ENCODE data around the gene ST8SIA5.

The ST8SIA5 gene

DNA sequence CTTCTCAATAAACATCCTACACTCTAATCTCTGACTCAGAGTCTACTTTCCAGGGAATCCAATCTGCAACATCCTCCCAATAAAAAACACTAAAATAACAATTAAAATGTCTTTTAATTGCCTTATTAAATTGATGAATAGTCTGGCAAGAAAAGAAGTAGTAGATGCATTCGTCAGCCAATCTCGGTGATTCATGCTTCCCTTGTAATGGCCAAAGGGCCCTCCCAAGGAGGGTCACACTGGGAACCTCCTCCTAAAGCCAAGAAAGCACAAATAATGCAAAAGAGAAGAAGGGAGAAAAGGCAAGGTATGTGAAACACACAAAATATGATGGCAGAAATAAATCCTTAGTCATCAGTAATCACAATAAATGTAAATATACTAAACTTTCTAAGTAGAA, 16.8 kb downstream of the ST8SIA5 start:
- DNase-seq (ENCODE audit: low read depth in 2 of 2) = no peak

DNA sequence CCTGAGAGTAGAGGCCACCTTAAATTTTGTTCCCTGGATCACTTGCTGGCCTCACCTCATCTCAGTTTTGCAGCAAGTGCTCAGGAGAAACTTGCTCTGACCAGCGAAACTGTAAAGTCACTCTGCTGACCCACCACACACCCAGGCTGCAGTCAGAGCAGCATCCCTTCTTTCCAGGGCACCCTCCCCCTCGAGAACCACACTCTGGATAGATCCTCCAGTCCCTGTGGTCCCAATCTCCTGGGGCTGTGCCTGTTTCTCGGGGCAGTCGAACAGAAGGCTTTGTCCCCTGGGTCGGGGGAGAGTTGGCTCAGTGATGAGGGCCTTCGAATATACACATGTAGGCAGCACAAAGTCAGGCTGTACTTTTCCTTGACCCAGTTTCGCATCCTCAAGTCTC, 18.4 kb downstream of the ST8SIA5 start:
- DNase-seq (ENCODE audit: low read depth in 2 of 2) = no peak

DNA sequence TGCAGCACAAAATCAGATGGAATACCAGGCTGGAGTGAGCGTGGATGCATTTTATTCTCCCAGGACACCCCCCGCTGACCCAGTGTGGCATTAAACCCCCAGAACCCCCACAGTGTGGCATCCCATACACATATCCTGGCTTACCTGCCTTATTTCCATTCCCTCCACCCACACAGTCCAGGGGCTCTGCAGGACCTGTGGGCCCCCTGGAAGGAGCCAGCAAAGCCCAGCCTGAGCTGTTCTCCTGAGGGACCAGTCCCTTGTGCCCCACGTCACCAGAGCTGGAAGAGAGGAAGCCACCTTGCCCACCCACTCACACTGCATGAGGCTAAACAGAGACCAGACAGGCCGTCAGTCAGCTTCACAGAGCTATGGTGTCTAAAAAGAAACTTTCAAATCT, 20.1 kb downstream of the ST8SIA5 start:
- no peak for DNase-seq (ENCODE audit: low read depth in 2 of 2)

DNA sequence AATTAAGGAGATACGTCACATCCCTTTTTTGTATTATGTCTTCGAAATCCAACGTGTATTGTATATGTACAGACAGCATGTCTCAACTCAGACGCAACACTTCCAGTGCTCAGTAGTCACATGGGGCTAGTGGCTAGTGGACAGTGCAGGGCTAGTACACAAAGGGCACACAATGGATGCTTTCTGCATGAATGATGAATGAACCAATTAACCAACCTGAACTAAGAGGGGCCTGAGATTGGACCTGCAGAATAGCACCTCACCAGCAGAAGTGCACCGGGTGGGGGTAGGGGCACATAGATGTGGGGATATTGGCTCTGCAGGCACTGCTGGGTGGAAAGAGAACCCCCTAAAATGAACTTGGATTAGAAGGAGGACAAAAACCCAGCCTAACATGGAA, 20.7 kb downstream of the ST8SIA5 start:
- DNase-seq (ENCODE audit: low read depth in 2 of 2) = no peak

DNA sequence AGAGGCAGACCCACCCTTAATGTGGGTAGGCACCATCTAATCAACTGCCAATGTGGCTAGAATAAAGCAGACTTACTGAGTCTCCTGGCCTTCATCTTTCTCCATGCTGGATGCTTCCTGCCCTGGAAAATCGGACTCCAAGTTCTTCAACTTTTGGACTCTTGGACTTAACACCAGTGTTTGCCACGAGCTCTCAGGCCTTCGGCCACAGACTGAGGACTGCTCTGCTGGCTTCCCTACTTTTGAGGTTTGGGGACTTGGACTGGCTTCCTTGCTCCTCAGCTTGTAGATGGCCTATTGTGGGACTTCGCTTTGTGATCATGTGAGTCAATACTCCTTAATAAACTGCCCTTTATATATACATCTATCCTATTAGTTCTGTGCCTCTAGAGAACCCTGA, 21.9 kb downstream of the ST8SIA5 start:
- DNase-seq (ENCODE audit: low read depth in 2 of 2) = no peak

DNA sequence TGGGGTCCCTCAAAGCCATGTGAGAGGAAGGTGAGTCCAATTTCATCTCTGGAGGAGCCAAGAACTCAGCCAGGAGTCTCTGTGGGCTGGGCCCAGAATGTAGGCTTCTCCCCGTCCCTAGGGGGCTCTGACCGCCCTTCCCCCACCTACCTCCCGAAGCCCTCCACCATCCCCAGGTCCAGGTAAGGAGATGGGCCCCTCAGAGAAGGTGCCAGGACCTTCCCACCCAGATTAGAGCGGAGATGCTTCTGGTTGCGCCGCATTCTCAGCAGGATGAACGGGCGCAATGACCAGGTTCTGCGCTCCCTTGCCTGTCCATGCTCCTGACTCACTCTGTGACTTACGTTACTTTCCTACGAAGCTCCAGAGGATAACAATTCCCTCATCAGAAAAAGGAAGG, 23.0 kb downstream of the ST8SIA5 start:
- DNase-seq (ENCODE audit: low read depth in 2 of 2) = no peak

DNA sequence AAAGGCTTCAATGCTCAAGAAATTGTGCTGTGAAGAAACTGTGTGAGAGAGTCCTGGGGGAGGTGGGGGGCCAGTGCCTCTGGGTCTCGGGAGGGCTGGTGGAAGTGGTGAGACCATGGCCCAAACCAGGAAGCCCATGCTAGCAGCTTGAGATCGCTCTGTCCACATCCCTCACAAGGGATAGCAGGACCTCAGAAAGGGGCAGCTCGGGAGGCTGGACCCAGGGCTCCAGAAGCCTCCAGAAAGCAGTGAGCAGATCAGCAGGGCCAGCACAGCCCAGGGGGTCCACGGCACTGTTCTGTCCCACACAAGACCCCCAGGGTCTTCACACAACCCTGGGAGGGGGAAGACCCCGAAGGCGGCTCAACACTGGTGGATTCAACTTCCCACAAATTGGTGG, 24.1 kb downstream of the ST8SIA5 start:
- DNase-seq (ENCODE audit: low read depth in 2 of 2) = no peak

DNA sequence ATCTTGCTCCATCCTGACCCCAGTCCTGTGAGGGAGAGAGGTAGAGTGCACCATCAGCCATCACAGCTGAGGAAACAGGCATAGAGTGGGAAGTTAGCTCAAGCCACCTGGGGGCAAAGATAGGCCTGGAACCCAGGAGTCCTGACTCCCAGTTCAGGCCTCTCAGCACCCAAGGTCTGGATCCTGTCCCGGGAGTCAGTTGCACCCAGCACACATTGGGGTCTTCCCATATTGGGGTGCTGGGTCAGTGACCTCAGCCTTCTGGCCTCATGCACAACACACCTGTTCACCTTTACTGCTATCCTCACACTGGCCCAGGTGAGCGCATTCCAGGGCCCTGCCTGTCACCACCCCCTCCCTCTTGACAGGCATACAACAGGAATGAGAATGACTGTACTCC, 24.7 kb downstream of the ST8SIA5 start:
- no peak for DNase-seq (ENCODE audit: low read depth in 2 of 2)

DNA sequence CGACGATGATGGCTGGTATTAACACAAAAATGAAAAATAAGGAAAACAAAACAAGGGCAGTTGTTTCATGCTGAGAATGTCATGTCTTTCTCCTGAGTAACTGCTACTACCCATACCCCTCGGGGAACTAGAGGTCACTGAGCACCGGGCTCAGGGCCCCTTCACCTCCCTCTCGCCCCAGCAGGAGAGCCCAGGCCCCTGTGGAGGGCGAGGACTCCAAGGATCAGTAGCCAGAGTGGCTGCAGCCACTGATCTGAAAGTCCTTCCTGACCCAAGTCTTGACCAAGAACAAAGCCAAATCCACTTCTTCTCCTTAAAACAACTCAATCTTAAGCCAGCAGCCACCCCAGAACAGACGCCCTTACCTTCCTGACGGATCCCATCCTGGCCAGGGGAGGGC, 25.5 kb downstream of the ST8SIA5 start:
- DNase-seq (ENCODE audit: low read depth in 2 of 2) = no peak

DNA sequence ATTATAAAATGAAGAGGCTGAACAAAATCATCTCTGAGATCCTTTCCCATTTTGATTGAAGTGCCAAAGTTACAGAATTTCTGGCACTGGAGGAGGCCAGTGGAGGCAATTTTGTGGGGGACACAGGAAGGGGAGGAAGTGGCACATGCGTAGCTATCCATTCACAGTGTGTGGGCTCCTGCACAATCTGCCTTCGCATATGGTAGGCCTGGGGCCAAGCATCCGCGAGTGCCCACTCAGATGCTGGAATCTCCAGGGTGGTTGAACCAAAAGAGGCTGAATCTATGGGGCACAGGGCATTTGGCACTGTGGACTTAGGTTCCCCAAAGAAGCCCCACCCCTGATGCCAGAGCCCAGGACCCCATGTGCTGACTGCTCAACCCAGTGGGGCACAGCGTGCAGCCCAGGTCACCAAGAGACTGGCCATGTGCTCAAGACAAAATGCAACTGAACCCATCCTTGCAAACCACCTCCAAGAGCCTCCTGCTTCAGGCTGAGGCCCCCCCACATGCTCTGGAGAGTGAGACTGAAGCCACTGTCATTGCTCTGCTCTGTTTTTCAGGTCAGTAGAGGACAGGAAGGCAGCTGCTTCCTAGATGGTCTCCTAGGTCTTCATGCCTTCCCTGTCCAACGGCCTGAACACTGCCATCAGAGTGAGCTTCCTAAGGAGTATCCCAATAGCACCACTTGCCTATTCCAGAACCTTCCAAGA, 28.5 kb downstream of the ST8SIA5 start:
- DNase-seq (ENCODE audit: low read depth in 2 of 2) = no peak

DNA sequence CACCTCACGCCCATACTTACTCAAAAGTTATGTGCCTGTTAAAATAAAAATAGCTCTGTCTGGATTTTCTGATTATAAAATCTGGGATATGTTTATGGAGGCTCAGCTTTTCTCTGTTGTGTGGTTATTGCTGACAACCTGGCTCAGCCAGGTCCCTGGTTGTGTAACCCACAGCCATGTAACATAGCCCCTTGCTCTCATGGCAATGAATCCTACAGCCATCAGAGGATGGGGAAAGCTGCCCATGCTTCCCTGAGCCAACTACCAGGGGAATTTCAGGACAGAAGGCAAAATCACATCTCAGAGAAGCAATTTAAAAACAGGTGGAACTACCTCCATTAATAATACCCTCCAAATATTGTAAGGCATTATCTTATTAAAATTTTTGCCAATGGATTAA, 29.7 kb downstream of the ST8SIA5 start:
- no peak for DNase-seq (ENCODE audit: low read depth in 2 of 2)

DNA sequence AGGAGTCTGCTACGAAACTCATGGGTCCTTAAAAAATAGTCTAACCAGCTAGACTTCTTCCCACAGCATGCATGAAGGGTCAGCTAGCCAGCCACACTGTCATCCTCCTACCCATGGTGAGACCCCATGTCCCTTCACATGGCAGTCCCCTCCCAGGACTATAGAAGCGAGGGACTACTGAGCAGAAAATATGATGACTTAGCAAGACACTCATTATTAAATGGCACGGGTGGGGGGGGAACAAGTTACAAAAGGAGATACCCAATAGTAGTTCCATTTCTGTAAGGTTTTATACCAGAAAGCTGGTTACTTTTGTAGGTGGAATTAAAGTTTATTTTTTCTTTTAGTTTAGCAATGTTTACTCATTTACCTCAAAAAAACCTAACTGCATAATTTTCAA, 31.5 kb downstream of the ST8SIA5 start:
- DNase-seq (ENCODE audit: low read depth in 2 of 2) = no peak

DNA sequence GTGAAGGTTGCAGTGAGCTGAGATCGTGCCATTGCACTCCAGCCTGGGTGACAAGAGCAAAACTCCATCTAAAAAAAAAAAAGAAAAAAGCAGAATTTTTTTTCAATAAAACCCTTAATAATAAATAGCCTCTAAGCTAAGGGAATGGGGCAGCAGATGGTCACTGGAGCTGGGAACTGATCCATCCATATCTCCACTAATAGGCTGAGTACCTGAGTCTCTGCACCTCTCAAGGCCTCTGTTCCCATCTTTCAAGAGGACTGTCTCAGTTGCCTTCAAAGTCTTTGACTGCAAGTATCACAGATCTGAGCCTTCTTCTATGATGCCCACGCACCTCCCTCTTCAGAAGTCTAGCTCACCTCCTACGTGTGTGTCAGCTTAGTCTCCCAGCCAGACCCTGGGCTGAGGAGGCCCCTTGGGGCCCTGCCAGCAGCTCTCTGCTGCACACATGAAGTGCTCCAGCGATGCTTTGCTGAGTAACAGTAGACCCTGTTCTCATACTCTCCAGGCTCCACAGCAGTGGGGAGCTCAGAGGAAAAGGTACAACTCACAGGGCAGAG, 32.9 kb downstream of the ST8SIA5 start:
- DNase-seq (ENCODE audit: low read depth in 2 of 2) = no peak

DNA sequence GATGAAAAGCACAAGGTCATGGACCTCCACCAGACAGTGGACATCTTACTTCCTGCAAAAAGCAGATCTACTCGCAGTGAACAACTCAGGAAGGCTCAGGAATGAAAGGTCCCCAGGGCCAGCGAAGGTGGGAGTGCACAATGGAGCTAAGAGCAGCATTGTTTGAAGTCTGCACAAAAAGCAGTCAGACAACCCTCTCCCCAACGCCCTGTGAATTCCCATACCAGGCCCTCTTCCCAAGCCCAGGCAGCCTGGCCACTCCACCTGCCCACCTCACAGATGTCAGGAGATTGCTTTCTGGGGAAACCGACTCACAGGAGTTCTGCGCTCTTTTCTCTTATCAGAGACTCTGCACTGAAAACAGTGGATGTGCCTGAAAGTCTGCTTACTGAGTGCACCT, 34.8 kb downstream of the ST8SIA5 start:
- DNase-seq (ENCODE audit: low read depth in 2 of 2) = no peak

DNA sequence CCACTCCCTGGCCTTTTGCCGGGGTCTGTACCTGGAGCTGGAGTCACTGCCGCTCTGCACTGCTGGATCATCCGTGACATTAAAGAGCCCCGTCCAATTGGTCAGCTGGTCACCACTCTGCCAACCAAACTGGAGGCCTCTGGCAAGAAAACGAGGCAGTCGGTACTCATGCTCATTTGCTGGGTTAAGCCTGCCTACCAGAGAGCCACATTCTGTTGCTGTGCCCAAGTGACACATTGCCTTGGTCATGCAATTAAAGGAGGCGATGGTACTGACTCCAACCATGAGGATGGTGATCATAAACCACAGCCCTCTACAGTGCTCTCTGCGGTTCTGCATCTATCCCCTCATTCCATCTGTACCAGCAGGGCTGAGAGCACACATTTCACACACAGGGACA, 35.5 kb downstream of the ST8SIA5 start:
- no peak for DNase-seq (ENCODE audit: low read depth in 2 of 2)

DNA sequence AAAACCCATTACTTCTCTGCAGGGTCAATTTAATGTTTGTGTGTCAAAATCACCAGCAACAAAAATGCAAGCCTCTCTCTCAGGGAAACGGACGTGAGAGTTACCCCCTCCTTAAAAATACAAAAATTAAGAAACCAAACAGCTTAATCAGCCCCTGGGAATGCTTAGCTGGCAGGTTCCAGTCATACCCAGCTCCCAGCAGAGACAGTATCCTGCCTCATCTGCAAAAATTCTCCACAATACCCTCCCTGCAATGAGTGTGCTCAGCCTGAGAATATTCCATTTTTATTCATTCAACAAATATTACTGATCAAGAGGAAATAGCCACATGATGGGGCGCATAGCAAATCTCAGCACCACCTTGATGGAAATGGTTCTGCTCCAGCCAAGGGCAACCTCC, 36.3 kb downstream of the ST8SIA5 start:
- no peak for DNase-seq (ENCODE audit: low read depth in 2 of 2)

DNA sequence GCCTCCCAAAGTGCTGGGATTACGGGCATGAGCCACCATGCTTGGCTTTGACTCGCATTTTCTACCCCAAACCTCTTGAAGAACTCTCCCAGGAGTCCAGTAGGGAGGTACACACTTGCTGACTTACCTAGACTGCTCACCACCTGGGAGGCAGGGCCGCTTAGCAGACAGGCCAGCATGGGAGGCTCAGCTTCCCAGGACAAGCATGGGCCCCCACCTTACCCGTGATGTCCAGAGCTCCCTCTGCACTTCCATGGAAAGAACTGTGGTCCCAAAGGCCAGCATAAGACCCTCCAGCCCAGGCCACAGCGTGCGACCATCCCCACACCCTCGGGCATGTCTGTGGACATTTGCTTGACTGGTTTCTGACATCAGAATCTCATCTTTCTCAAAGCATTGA, 36.8 kb downstream of the ST8SIA5 start:
- no peak for DNase-seq (ENCODE audit: low read depth in 2 of 2)

DNA sequence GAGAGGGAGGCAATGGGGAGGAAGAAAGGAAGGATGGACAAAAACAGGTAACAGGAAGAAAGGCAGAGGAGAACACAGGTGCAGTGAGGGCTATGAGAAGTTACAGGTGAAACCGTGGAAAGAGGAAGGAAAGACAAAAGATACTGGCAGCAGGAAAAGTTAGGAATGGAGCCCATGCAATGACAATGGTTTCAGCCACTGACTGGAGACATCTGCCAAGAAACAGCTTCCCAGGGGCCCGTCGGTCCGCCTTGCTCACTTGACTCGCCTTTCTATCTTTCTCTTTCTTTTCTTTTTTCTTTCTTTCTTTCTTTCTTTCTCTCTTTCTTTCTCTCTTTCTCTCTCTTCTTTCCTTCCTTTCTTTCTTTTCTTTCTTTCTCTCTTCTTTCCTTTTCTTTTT, 37.5 kb downstream of the ST8SIA5 start:
- DNase-seq (ENCODE audit: low read depth in 2 of 2) = no peak

DNA sequence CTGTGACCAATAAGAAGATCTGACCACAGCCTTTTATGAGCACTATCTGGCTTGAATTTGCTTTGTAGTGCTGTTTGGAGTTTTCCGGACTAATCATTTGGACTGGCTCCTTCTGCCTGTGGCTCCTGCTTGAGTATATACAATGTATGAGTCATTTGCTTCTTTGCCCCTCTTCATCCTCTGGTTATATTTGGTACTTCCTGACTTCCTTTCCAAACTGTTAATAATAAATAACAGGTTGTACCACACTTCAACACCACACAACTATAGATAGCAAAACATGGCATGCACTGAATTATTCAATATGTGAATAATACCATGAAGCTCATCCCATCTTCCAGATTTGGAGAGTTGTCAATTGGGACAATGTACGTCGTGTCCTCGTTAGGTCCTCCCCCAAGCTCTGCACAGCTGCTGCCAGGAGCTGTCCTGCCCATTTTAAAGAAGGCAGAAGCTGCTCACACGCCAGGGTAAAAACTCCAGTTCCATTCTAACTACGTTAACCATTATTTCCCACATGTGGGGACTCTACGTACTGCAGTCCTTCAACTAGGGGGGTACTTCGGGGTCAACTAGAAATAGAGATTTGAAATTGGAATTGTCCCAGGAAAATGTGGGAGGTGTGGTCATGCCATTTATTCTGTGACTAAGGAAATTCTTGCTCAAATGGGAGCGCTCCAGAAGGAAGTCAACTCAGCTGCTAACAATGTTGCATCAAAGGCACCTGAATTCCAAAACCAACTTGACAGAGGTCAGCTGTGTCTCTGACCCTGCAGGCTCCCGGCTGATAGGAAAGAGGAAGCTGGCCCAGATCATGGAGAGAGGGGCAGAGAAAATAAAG, 38.1 kb downstream of the ST8SIA5 start:
- no peak for DNase-seq (ENCODE audit: low read depth in 2 of 2)

DNA sequence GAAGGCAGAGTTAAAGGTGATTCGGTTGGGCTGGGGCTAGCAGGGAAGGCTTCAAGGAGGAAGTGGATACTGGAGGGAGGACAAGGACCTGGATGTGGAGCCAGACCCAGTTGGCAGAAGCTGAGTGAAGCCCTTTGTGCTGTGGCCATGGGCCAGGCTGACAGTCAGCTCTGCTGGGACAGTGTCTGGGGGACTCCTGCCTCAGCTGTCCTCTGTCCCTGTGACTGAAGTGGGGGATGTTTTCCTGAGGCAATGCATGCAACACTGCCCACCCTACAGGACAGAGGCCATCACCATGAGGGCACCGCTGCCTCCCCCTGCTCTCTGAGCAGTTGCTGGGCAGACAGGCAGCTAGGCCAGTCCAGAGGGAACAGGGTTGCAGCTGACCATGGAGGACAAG, 40.0 kb downstream of the ST8SIA5 start:
- no peak for DNase-seq (ENCODE audit: low read depth in 2 of 2)

DNA sequence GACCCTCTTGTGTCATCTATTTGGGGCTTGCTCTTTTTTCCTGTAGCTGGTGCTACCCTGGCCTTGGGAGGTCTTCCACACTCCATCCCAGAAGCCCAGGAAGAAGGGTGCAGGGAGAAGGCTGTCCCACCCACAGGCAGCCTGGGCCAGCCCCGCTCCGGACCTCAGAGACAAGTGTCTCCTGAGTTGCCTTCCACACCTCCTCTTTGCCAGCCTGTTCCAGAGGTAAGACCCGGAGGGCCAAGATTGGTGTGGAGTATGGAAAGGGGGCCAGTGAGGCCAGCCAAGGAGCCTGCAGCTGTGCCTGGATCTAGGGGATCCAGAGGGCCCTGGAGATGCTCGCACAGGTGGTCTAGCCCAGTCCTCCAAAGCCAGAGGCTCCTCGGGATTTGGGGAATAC, 40.5 kb downstream of the ST8SIA5 start:
- DNase-seq (ENCODE audit: low read depth in 2 of 2) = no peak

DNA sequence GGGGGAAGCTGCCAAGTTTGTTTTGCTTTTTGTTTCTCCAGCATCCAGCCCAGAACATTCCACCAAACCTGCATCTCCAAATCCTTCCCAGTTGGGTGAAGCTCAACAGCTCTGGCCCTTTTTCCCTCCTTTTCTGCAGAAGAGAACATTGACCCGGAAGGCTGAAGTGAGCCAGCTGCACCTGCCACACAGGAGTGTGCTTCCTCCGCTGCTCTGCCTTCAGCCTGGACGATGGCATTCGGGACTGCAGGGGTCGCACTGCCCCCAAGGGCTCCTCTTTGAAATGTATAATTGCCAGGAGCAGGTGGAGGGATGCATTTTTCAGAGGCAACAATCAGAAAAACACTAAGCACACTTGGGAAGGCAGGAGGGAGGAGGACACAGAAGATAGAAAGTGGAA, 41.8 kb downstream of the ST8SIA5 start:
- DNase-seq (ENCODE audit: low read depth in 2 of 2) = no peak

DNA sequence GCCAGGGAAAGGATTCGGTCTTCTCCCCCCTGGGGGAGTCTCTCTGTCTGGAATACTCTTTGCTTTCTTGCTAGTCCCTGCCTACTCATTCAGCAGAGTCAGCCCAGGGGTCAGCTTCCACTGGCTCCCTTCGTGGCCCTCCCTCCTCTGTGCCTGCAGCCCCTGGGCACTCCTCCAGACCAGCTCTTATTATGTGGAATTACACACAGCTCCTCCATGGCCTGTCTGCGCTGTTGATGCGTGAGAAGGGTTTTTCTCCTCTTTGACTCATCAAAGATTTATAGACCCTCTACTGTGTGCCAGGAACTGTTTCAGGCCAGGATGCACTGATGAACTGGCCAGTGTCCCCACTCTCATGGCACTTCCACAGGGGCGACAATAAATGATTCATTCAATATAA, 44.4 kb downstream of the ST8SIA5 start:
- no peak for DNase-seq (ENCODE audit: low read depth in 2 of 2)
